HEK293 (cell line): ENCODE data around the gene MRPL55.

Experiments used
- GFI1B ChIP-seq: fragments of 450-650 bp; formaldehyde crosslinking; IDR thresholded peaks from 2 replicates; pipeline ENCODE4 v1.5.1; 2016; ENCODE audit warnings: missing biosample characterization, missing genetic modification characterization
- HOXA7 ChIP-seq: sonication (generic); formaldehyde crosslinking; IDR thresholded peaks from 2 replicates; pipeline ENCODE4 v1.8.1; 2022; ENCODE audit warnings: missing genetic modification reagents, borderline replicate concordance
- HOXD13 ChIP-seq: sonication (generic); formaldehyde crosslinking; IDR thresholded peaks from 2 replicates; pipeline ENCODE4 v1.8.0; 2022; ENCODE audit warnings: missing genetic modification reagents, borderline replicate concordance
- RBAK ChIP-seq: fragments of 450-650 bp; formaldehyde crosslinking; IDR thresholded peaks from 2 replicates; pipeline ENCODE4 v1.5.1; 2016; ENCODE audit warnings: missing biosample characterization, missing genetic modification characterization
- SETDB1 ChIP-seq: IDR thresholded peaks from one replicate; pipeline ENCODE4 v1.6.1; 2017; ENCODE audit warnings: mild to moderate bottlenecking, low read length, moderate library complexity, mixed read lengths; ENCODE audit not compliant: insufficient read length
- TCF7L2 ChIP-seq: IDR thresholded peaks from 2 replicates; pipeline ENCODE4 v1.6.1; 2011; ENCODE audit warnings: low read depth, mild to moderate bottlenecking, inconsistent platforms, low read length, moderate library complexity, borderline replicate concordance
- ZFP37 ChIP-seq: fragments of 450-650 bp; formaldehyde crosslinking; IDR thresholded peaks from 2 replicates; pipeline ENCODE4 v1.5.1; 2016; ENCODE audit warnings: missing biosample characterization, missing genetic modification characterization
- ZNF114 ChIP-seq: fragments of 450-650 bp; formaldehyde crosslinking; IDR thresholded peaks from 2 replicates; pipeline ENCODE4 v1.5.0; 2017; ENCODE audit warnings: missing biosample characterization, missing genetic modification characterization
- ZNF138 ChIP-seq: fragments of 450-650 bp; formaldehyde crosslinking; IDR thresholded peaks from 2 replicates; pipeline ENCODE4 v1.5.1; 2016; ENCODE audit warnings: missing biosample characterization, missing genetic modification characterization, borderline replicate concordance
- ZNF155 ChIP-seq: fragments of 450-650 bp; formaldehyde crosslinking; IDR thresholded peaks from 2 replicates; pipeline ENCODE4 v1.5.1; 2016; ENCODE audit warnings: missing biosample characterization, missing genetic modification characterization
- ZNF391 ChIP-seq: fragments of 450-650 bp; formaldehyde crosslinking; IDR thresholded peaks from 2 replicates; pipeline ENCODE4 v1.5.1; 2016; ENCODE audit warnings: low read depth, missing biosample characterization, missing genetic modification characterization, borderline replicate concordance
- ZNF510 ChIP-seq: fragments of 450-650 bp; formaldehyde crosslinking; IDR thresholded peaks from 2 replicates; pipeline ENCODE4 v1.5.1; 2018; ENCODE audit warnings: mild to moderate bottlenecking, missing genetic modification characterization, missing biosample characterization; ENCODE audit not compliant: insufficient replicate concordance
- ZNF521 ChIP-seq: fragments of 450-650 bp; formaldehyde crosslinking; IDR thresholded peaks from 2 replicates; pipeline ENCODE4 v1.5.1; 2017; ENCODE audit warnings: missing biosample characterization, mild to moderate bottlenecking, missing genetic modification characterization
- ZNF529 ChIP-seq: fragments of 450-650 bp; formaldehyde crosslinking; IDR thresholded peaks from 2 replicates; pipeline ENCODE4 v1.5.1; 2017; ENCODE audit warnings: missing genetic modification characterization, missing biosample characterization; ENCODE audit not compliant: insufficient replicate concordance
- ZNF639 ChIP-seq: fragments of 450-650 bp; formaldehyde crosslinking; IDR thresholded peaks from 2 replicates; pipeline ENCODE4 v1.5.1; 2016; ENCODE audit warnings: missing biosample characterization, missing genetic modification characterization
- ZNF692 ChIP-seq: fragments of 450-650 bp; formaldehyde crosslinking; IDR thresholded peaks from 2 replicates; pipeline ENCODE4 v1.5.1; 2016; ENCODE audit warnings: missing biosample characterization, missing genetic modification characterization
- ZNF777 ChIP-seq: fragments of 450-650 bp; formaldehyde crosslinking; IDR thresholded peaks from 2 replicates; pipeline ENCODE4 v1.5.1; 2017; ENCODE audit warnings: missing biosample characterization, missing genetic modification characterization, borderline replicate concordance
- ZSCAN4 ChIP-seq: fragments of 450-650 bp; formaldehyde crosslinking; IDR thresholded peaks from 2 replicates; pipeline ENCODE4 v1.5.1; 2017; ENCODE audit warnings: missing biosample characterization, missing genetic modification characterization
- TF ChIP-seq, protein P1 (sequence below): fragments of 450-650 bp; formaldehyde crosslinking; IDR thresholded peaks from 2 replicates; pipeline ENCODE4; 2016; ENCODE audit warnings: missing biosample characterization, missing genetic modification characterization
- TF ChIP-seq, protein P2 (sequence below): fragments of 450-650 bp; formaldehyde crosslinking; IDR thresholded peaks from 2 replicates; pipeline ENCODE4 v1.5.1; 2017; ENCODE audit warnings: missing biosample characterization, mild to moderate bottlenecking, missing genetic modification characterization, moderate library complexity
- TF ChIP-seq, protein P3 (sequence below): fragments of 450-650 bp; formaldehyde crosslinking; IDR thresholded peaks from 2 replicates; pipeline ENCODE4 v1.5.1; 2016; ENCODE audit warnings: missing biosample characterization, missing genetic modification characterization
- TF ChIP-seq, protein P4 (sequence below): fragments of 450-650 bp; formaldehyde crosslinking; IDR thresholded peaks from 2 replicates; pipeline ENCODE4 v1.5.1; 2017; ENCODE audit warnings: missing biosample characterization, missing genetic modification characterization
- TF ChIP-seq, protein P5 (sequence below): fragments of 450-650 bp; formaldehyde crosslinking; IDR thresholded peaks from 2 replicates; pipeline ENCODE4 v1.5.1; 2016; ENCODE audit warnings: missing biosample characterization, missing genetic modification characterization, borderline replicate concordance

Gene MRPL55

DNA sequence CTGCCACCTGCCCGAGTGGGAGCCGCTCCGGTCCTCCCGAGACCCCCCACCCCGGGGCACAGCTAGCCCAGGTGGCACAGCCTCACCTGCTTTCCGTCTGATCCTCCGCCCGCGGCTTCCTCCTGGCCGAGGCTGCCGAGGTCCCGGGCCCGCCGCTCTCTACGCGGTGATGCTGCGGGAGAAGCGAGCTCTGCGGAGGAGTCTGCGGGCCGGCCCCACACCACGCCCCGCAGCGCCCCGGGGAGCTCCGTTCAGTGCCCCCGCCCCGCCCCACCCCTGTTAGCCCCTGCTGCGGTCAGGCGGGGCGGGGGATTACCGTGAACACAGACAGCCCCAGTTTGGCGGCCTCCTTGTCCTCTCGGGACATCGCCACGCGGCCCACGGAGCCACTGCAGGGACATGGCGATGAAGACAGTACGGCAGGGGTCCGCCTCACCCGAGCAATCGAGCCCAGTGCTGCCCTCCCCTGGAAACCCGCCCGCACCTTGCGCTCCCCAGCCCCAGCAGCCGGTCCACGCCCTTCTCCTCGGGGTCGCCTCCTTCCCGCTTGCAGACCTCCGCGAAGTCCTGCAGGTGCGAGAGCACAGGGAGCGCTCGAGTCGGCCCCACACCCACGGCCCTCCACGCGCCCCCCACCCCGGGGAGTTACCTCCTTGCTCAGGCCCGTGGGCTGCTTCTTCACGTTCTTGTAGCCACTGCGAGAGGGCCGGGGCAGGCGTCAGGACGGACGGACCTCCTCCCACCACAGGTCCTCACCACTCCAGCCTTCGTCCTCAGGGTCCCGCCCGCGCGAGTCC, 6.9 kb downstream of the MRPL55 start (continued):
- TF ChIP-seq, protein P1, sequence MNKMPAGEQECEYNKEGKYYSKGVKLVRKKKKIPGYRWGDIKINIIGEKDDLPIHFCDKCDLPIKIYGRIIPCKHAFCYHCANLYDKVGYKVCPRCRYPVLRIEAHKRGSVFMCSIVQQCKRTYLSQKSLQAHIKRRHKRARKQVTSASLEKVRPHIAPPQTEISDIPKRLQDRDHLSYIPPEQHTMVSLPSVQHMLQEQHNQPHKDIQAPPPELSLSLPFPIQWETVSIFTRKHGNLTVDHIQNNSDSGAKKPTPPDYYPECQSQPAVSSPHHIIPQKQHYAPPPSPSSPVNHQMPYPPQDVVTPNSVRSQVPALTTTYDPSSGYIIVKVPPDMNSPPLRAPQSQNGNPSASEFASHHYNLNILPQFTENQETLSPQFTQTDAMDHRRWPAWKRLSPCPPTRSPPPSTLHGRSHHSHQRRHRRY: no peak
- TF ChIP-seq ZNF692 (tag by site-specific recombination): peak; percentile 89
- no peak for TF ChIP-seq ZNF510 (tag by site-specific recombination)
- no peak for TF ChIP-seq ZNF521 (tag by site-specific recombination)
- no peak for TF ChIP-seq TCF7L2
- TF ChIP-seq ZNF391 (tag by site-specific recombination): 0 out of 2 replicates have a peak, but pooled peaks have one; percentile 13
- TF ChIP-seq ZNF114 (tag by site-specific recombination): no peak
- no peak for TF ChIP-seq HOXD13 (CRISPR knock-in tag)
- TF ChIP-seq ZNF639 (tag by site-specific recombination): no peak; the same call in 1 of the 2 replicates
- TF ChIP-seq, protein P2, sequence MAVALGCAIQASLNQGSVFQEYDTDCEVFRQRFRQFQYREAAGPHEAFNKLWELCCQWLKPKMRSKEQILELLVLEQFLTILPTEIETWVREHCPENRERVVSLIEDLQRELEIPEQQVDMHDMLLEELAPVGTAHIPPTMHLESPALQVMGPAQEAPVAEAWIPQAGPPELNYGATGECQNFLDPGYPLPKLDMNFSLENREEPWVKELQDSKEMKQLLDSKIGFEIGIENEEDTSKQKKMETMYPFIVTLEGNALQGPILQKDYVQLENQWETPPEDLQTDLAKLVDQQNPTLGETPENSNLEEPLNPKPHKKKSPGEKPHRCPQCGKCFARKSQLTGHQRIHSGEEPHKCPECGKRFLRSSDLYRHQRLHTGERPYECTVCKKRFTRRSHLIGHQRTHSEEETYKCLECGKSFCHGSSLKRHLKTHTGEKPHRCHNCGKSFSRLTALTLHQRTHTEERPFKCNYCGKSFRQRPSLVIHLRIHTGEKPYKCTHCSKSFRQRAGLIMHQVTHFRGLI (tag by site-specific recombination): no peak; the same call in none of the 2 replicates
- 0 out of 2 replicates have a peak, but pooled peaks have one; percentile 34 for TF ChIP-seq ZNF138 (tag by site-specific recombination)
- TF ChIP-seq RBAK (tag by site-specific recombination): no peak
- TF ChIP-seq ZFP37 (tag by site-specific recombination): peak; percentile 17; the same call in 1 of the 2 replicates
- no peak for TF ChIP-seq ZNF155 (tag by site-specific recombination)
- TF ChIP-seq HOXA7 (CRISPR knock-in tag): no peak
- TF ChIP-seq, protein P3, sequence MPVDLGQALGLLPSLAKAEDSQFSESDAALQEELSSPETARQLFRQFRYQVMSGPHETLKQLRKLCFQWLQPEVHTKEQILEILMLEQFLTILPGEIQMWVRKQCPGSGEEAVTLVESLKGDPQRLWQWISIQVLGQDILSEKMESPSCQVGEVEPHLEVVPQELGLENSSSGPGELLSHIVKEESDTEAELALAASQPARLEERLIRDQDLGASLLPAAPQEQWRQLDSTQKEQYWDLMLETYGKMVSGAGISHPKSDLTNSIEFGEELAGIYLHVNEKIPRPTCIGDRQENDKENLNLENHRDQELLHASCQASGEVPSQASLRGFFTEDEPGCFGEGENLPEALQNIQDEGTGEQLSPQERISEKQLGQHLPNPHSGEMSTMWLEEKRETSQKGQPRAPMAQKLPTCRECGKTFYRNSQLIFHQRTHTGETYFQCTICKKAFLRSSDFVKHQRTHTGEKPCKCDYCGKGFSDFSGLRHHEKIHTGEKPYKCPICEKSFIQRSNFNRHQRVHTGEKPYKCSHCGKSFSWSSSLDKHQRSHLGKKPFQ (tag by site-specific recombination): no peak
- TF ChIP-seq ZNF529: no peak
- TF ChIP-seq GFI1B: no peak
- no peak for TF ChIP-seq ZNF777 (tag by site-specific recombination)
- TF ChIP-seq, protein P4, sequence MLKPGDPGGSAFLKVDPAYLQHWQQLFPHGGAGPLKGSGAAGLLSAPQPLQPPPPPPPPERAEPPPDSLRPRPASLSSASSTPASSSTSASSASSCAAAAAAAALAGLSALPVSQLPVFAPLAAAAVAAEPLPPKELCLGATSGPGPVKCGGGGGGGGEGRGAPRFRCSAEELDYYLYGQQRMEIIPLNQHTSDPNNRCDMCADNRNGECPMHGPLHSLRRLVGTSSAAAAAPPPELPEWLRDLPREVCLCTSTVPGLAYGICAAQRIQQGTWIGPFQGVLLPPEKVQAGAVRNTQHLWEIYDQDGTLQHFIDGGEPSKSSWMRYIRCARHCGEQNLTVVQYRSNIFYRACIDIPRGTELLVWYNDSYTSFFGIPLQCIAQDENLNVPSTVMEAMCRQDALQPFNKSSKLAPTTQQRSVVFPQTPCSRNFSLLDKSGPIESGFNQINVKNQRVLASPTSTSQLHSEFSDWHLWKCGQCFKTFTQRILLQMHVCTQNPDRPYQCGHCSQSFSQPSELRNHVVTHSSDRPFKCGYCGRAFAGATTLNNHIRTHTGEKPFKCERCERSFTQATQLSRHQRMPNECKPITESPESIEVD (tag by site-specific recombination): no peak
- no peak for TF ChIP-seq SETDB1
- TF ChIP-seq ZSCAN4 (tag by site-specific recombination): no peak
- TF ChIP-seq, protein P5, sequence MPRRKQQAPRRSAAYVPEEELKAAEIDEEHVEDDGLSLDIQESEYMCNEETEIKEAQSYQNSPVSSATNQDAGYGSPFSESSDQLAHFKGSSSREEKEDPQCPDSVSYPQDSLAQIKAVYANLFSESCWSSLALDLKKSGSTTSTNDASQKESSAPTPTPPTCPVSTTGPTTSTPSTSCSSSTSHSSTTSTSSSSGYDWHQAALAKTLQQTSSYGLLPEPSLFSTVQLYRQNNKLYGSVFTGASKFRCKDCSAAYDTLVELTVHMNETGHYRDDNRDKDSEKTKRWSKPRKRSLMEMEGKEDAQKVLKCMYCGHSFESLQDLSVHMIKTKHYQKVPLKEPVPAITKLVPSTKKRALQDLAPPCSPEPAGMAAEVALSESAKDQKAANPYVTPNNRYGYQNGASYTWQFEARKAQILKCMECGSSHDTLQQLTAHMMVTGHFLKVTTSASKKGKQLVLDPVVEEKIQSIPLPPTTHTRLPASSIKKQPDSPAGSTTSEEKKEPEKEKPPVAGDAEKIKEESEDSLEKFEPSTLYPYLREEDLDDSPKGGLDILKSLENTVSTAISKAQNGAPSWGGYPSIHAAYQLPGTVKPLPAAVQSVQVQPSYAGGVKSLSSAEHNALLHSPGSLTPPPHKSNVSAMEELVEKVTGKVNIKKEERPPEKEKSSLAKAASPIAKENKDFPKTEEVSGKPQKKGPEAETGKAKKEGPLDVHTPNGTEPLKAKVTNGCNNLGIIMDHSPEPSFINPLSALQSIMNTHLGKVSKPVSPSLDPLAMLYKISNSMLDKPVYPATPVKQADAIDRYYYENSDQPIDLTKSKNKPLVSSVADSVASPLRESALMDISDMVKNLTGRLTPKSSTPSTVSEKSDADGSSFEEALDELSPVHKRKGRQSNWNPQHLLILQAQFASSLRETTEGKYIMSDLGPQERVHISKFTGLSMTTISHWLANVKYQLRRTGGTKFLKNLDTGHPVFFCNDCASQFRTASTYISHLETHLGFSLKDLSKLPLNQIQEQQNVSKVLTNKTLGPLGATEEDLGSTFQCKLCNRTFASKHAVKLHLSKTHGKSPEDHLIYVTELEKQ: no peak
